ENCODE data around the gene RER1.

The RER1 gene

GRCh38 chr1:2392686-2393085, 1.0 kb downstream of the RER1 start:
- no peak for DNase-seq

GRCh38 chr1:2393471-2393877, 1.8 kb downstream of the RER1 start:
- DNase-seq: no peak

GRCh38 chr1:2394220-2394619, 2.6 kb downstream of the RER1 start:
- DNase-seq: no peak

GRCh38 chr1:2394761-2395160, 3.1 kb downstream of the RER1 start:
- DNase-seq: no peak

- no peak for DNase-seq
Measured at GRCh38 chr1:2395245-2395644, 3.6 kb downstream of the RER1 start.

- DNase-seq: no peak
Measured at GRCh38 chr1:2396059-2396458, 4.4 kb downstream of the RER1 start.

GRCh38 chr1:2396476-2396875, 4.8 kb downstream of the RER1 start:
- DNase-seq: no peak

GRCh38 chr1:2397007-2397679, 5.5 kb downstream of the RER1 start:
- no peak for DNase-seq

GRCh38 chr1:2398871-2399270, 7.2 kb downstream of the RER1 start:
- DNase-seq: no peak

GRCh38 chr1:2399890-2400575, 8.4 kb downstream of the RER1 start:
- no peak for DNase-seq

- DNase-seq: no peak
Measured at GRCh38 chr1:2400576-2400909, 8.9 kb downstream of the RER1 start.

GRCh38 chr1:2400950-2401649, 9.5 kb downstream of the RER1 start:
- no peak for DNase-seq

- no peak for DNase-seq
Measured at GRCh38 chr1:2402420-2402819, 10.8 kb downstream of the RER1 start.

GRCh38 chr1:2403273-2403672, 11.6 kb downstream of the RER1 start:
- no peak for DNase-seq

- DNase-seq: no peak
Measured at GRCh38 chr1:2404142-2404889, 12.7 kb downstream of the RER1 start.

- no peak for DNase-seq
Measured at GRCh38 chr1:2404890-2405511, 13.4 kb downstream of the RER1 start.

- DNase-seq: no peak
Measured at GRCh38 chr1:2405588-2406295, 14.1 kb downstream of the RER1 start.

GRCh38 chr1:2406451-2407041, 14.9 kb downstream of the RER1 start:
- DNase-seq: no peak

- DNase-seq: no peak
Measured at GRCh38 chr1:2407166-2407990, 15.7 kb downstream of the RER1 start.

- no peak for DNase-seq
Measured at GRCh38 chr1:2407991-2408275, 16.3 kb downstream of the RER1 start.

- DNase-seq: no peak
Measured at GRCh38 chr1:2408456-2408855, 16.8 kb downstream of the RER1 start.
